Measurements from ENCODE around the gene STX16.

- TF ChIP-seq, protein P1, sequence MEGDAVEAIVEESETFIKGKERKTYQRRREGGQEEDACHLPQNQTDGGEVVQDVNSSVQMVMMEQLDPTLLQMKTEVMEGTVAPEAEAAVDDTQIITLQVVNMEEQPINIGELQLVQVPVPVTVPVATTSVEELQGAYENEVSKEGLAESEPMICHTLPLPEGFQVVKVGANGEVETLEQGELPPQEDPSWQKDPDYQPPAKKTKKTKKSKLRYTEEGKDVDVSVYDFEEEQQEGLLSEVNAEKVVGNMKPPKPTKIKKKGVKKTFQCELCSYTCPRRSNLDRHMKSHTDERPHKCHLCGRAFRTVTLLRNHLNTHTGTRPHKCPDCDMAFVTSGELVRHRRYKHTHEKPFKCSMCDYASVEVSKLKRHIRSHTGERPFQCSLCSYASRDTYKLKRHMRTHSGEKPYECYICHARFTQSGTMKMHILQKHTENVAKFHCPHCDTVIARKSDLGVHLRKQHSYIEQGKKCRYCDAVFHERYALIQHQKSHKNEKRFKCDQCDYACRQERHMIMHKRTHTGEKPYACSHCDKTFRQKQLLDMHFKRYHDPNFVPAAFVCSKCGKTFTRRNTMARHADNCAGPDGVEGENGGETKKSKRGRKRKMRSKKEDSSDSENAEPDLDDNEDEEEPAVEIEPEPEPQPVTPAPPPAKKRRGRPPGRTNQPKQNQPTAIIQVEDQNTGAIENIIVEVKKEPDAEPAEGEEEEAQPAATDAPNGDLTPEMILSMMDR (IDR thresholded peaks at IDR 0.05; ENCODE audit: insufficient read depth, low read length), result no peak
- TF ChIP-seq, protein P2, sequence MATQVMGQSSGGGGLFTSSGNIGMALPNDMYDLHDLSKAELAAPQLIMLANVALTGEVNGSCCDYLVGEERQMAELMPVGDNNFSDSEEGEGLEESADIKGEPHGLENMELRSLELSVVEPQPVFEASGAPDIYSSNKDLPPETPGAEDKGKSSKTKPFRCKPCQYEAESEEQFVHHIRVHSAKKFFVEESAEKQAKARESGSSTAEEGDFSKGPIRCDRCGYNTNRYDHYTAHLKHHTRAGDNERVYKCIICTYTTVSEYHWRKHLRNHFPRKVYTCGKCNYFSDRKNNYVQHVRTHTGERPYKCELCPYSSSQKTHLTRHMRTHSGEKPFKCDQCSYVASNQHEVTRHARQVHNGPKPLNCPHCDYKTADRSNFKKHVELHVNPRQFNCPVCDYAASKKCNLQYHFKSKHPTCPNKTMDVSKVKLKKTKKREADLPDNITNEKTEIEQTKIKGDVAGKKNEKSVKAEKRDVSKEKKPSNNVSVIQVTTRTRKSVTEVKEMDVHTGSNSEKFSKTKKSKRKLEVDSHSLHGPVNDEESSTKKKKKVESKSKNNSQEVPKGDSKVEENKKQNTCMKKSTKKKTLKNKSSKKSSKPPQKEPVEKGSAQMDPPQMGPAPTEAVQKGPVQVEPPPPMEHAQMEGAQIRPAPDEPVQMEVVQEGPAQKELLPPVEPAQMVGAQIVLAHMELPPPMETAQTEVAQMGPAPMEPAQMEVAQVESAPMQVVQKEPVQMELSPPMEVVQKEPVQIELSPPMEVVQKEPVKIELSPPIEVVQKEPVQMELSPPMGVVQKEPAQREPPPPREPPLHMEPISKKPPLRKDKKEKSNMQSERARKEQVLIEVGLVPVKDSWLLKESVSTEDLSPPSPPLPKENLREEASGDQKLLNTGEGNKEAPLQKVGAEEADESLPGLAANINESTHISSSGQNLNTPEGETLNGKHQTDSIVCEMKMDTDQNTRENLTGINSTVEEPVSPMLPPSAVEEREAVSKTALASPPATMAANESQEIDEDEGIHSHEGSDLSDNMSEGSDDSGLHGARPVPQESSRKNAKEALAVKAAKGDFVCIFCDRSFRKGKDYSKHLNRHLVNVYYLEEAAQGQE (IDR thresholded peaks at IDR 0.05; ENCODE audit: insufficient replicate concordance, low read depth), result no peak
- no peak for TF ChIP-seq POLR2AphosphoS5 (IDR thresholded peaks at IDR 0.05; ENCODE audit: low read depth)
Measured at GRCh38 chr20:58606184-58606583, 44.9 kb upstream of the STX16 start.

Measured in HL-60 (cell line).